WTC11 (cell line): Measurements from ENCODE around the gene ZNF750. TPM values are rescaled to one million over a fixed set of nuclear protein-coding genes. Genes with fewer than 3 reads are reported as not detected.
A peak's percentile ranks its signal among the peaks of the same experiment; 100 is the strongest.

Source experiments
- ATAC-seq: fragments of 200-7000 bp; cut with Tn5 transposase; 2 replicates; pipeline ENCODE4 v1.10.0; 2021; ENCODE audit warnings: mild to moderate bottlenecking, moderate library complexity
- CTCF ChIA-PET: fragments of 300-600 bp; sonication (Branson Sonifier 250); formaldehyde crosslinking; loops from one replicate; lab custom pipeline; 2021; ENCODE audit warnings: antibody characterized with exemption; lab: Charles Lee
- POLR2A ChIA-PET: fragments of 350-600 bp; sonication (Branson Sonifier 250); formaldehyde crosslinking; loops from one replicate; lab custom pipeline; 2021; ENCODE audit warnings: antibody characterized with exemption; lab: Charles Lee
- DNase-seq: peaks from one replicate; pipeline ENCODE4 v3.0.0; 2021; ENCODE audit warnings: low spot score
- H3K27ac Mint-ChIP-seq: 2 replicates; pipeline ENCODE4 v1.8.0; 2021; ENCODE audit warnings: mixed read lengths
- H3K27me3 Mint-ChIP-seq: 2 replicates; pipeline ENCODE4 v1.8.0; 2021; ENCODE audit warnings: low read depth, mild to moderate bottlenecking, moderate library complexity, mixed read lengths
- H3K36me3 Mint-ChIP-seq: 2 replicates; pipeline ENCODE4 v1.8.0; 2021; ENCODE audit warnings: mixed read lengths
- H3K4me1 Mint-ChIP-seq: 2 replicates; pipeline ENCODE4 v1.8.0; 2022; ENCODE audit warnings: mixed read lengths
- H3K4me3 Mint-ChIP-seq: 2 replicates; pipeline ENCODE4 v1.8.0; 2021; ENCODE audit warnings: mild to moderate bottlenecking, moderate library complexity, mixed read lengths
- H3K9me3 Mint-ChIP-seq: 2 replicates; pipeline ENCODE4 v1.8.0; 2021; ENCODE audit warnings: mixed read lengths
- ARID4B ChIP-seq: sonication (generic); formaldehyde crosslinking; IDR thresholded peaks from 2 replicates; pipeline ENCODE4 v1.8.0; 2023; ENCODE audit warnings: missing genetic modification reagents, mild to moderate bottlenecking, borderline replicate concordance
- E2F5 ChIP-seq: sonication (generic); formaldehyde crosslinking; IDR thresholded peaks from 2 replicates; pipeline ENCODE4 v1.8.1; 2022; ENCODE audit warnings: mild to moderate bottlenecking, moderate library complexity, missing genetic modification reagents
- FOXP1 ChIP-seq: sonication (generic); formaldehyde crosslinking; IDR thresholded peaks from 2 replicates; pipeline ENCODE4 v1.8.0; 2022; ENCODE audit warnings: missing genetic modification reagents, mild to moderate bottlenecking, moderate library complexity, borderline replicate concordance
- FOXP4 ChIP-seq: sonication (generic); formaldehyde crosslinking; IDR thresholded peaks from 2 replicates; pipeline ENCODE4 v1.8.0; 2022; ENCODE audit warnings: mild to moderate bottlenecking, missing genetic modification reagents
- GABPB1 ChIP-seq: sonication (generic); formaldehyde crosslinking; IDR thresholded peaks from 2 replicates; pipeline ENCODE4 v1.8.1; 2023; ENCODE audit warnings: mild to moderate bottlenecking, missing genetic modification reagents
- GTF2I ChIP-seq: fragments of 250-450 bp; sonication (Bioruptor Pico); conservative IDR thresholded peaks from 2 replicates; pipeline ENCODE4 v1.4.0; 2021; ENCODE audit warnings: mild to moderate bottlenecking
- HMGA2 ChIP-seq: fragments of 250-450 bp; sonication (Bioruptor Pico); IDR thresholded peaks from 2 replicates; pipeline ENCODE4 v1.4.0; 2021; ENCODE audit warnings: mild to moderate bottlenecking, moderate library complexity
- KAT7 ChIP-seq: sonication (generic); formaldehyde crosslinking; IDR thresholded peaks from 2 replicates; pipeline ENCODE4 v1.8.1; 2023; ENCODE audit warnings: missing genetic modification reagents, mild to moderate bottlenecking, borderline replicate concordance
- MAX ChIP-seq: sonication (generic); formaldehyde crosslinking; IDR thresholded peaks from 2 replicates; pipeline ENCODE4 v1.8.0; 2022; ENCODE audit warnings: mild to moderate bottlenecking, missing genetic modification reagents
- OVOL2 ChIP-seq: fragments of 250-450 bp; sonication (Bioruptor Pico); IDR thresholded peaks from 2 replicates; pipeline ENCODE4 v1.9.0; 2021; ENCODE audit warnings: mild to moderate bottlenecking, borderline replicate concordance
- TEAD1 ChIP-seq: sonication (generic); formaldehyde crosslinking; IDR thresholded peaks from 2 replicates; pipeline ENCODE4 v1.8.0; 2022; ENCODE audit warnings: mild to moderate bottlenecking, missing genetic modification reagents
- ZNF532 ChIP-seq: fragments of 250-450 bp; sonication (Bioruptor Pico); IDR thresholded peaks from 2 replicates; pipeline ENCODE4 v1.9.0; 2021; ENCODE audit warnings: mild to moderate bottlenecking, borderline replicate concordance
- ZSCAN18 ChIP-seq: fragments of 250-450 bp; sonication (Bioruptor Pico); IDR thresholded peaks from 2 replicates; pipeline ENCODE4 v2.1.2; 2022; ENCODE audit warnings: mild to moderate bottlenecking, moderate library complexity
- total RNA-seq: library from RNA; stranded (reverse); gene quantifications from 3 replicates; pipeline ENCODE4 v1.2.3, GENCODE V29; 2021

The ZNF750 gene
- total RNA-seq, 1 experiment from 2014 or later = 0.04 TPM

GRCh38 chr17:82805823-82806222 is 34.0 kb downstream of the ZNF750 start (continued):
- TF ChIP-seq ZNF532 (CRISPR knock-in tag) = no peak

- CTCF ChIA-PET = interaction anchor here (1.1 to 1.9 kb wide), 3 partner anchors 23 to 113 kb away, joined by 3 to 4 read pairs (median 3); no protein-coding TSS in a partner anchor
- no peak overlapping the region for H3K4me3 Mint-ChIP-seq
- H3K27me3 Mint-ChIP-seq = no peaks in the 10 kb centered on the region
- no peak for DNase-seq
- H3K36me3 Mint-ChIP-seq = peaks cover 44% of the 10 kb centered on the region
- no peaks in the 10 kb centered on the region for H3K9me3 Mint-ChIP-seq
- H3K4me1 Mint-ChIP-seq = peaks cover 8% of the 10 kb centered on the region
- no peak overlapping the region; the same call in 1 of the 2 replicates for H3K27ac Mint-ChIP-seq
- ATAC-seq = no peak
- TF ChIP-seq TEAD1 (CRISPR knock-in tag) (no peak), E2F5 (CRISPR knock-in tag) (no peak), ARID4B (CRISPR knock-in tag) (no peak), FOXP1 (CRISPR knock-in tag) (no peak)
- POLR2A ChIA-PET = no interaction called here
Measured at GRCh38 chr17:82805254-82805653, 34.6 kb downstream of the ZNF750 start.

- CTCF ChIA-PET = interaction anchor here (1.1 to 1.9 kb wide), 3 partner anchors 22 to 113 kb away, joined by 3 to 4 read pairs (median 3); no protein-coding TSS in a partner anchor
- Mint-ChIP-seq H3K9me3 (no peaks in the 10 kb centered on the region), H3K27ac (peak overlapping the region; percentile 32), H3K36me3 (peaks cover 46% of the 10 kb centered on the region), H3K4me3 (no peak overlapping the region), H3K4me1 (peaks cover 8% of the 10 kb centered on the region), H3K27me3 (no peaks in the 10 kb centered on the region)
- DNase-seq = no peak
- POLR2A ChIA-PET = no interaction called here
- ATAC-seq = no peak
- TF ChIP-seq OVOL2 (CRISPR knock-in tag) (no peak), FOXP1 (CRISPR knock-in tag) (no peak), GTF2I (CRISPR knock-in tag) (no peak), KAT7 (CRISPR knock-in tag) (no peak), GABPB1 (no peak), FOXP4 (CRISPR knock-in tag) (no peak), HMGA2 (CRISPR knock-in tag) (no peak), MAX (no peak), ZSCAN18 (no peak)
Measured at GRCh38 chr17:82804442-82805191, 35.2 kb downstream of the ZNF750 start.
